Lower leg skin (tissue), 3 donors: ENCODE measurements around the gene RCHY1.
"Not testable (repeated sequence)": the region's sequence is repeated elsewhere in the genome, so short reads cannot be mapped to it uniquely, and the experiment has no call there.

Experiments
- CTCF ChIP-seq, 3 donors: fragments of 450-650 bp; IDR thresholded peaks; one replicate each; pipeline ENCODE4 v1.5.1; 2016; ENCODE audit warnings: antibody characterized with exemption in 3 of 3, mild to moderate bottlenecking in 3 of 3, moderate library complexity in 2 of 3
- POLR2A ChIP-seq, 2 donors: fragments of 450-650 bp; IDR thresholded peaks; one replicate each; pipeline ENCODE4 v1.6.1; 2016 to 2017; ENCODE audit warnings: antibody characterized with exemption in 2 of 2, mild to moderate bottlenecking in 1 of 2, moderate library complexity in 1 of 2

GRCh38 chr4:75533339-75533887, 19.2 kb upstream of the RCHY1 start:
- TF ChIP-seq POLR2A, CTCF (IDR thresholded peaks at IDR 0.05): not testable (repeated sequence)
